Smooth muscle cell (in vitro differentiated cells): ENCODE results near the gene UTP20. TPM values are rescaled to one million over a fixed set of nuclear protein-coding genes. Genes with fewer than 3 reads are reported as not detected.
"Not testable (repeated sequence)": the region's sequence is repeated elsewhere in the genome, so short reads cannot be mapped to it uniquely, and the experiment has no call there.

Experiments used
- DNase-seq: peaks from one replicate; lab custom pipeline; 2025; ENCODE audit not compliant: unreplicated experiment; lab: John Stamatoyannopoulos, UW
- H2AFZ ChIP-seq: fragments of 200-600 bp; sonication (generic); 2 replicates; pipeline ENCODE4 v1.6.0; 2016; ENCODE audit warnings: antibody characterized with exemption, low read depth, mild to moderate bottlenecking
- H3F3A ChIP-seq: fragments of 200-600 bp; sonication (generic); 2 replicates; pipeline ENCODE4 v1.6.0; 2017; ENCODE audit warnings: antibody characterized with exemption, low read depth
- H3K27ac ChIP-seq: fragments of 200-600 bp; sonication (generic); 2 replicates; pipeline ENCODE4 v1.5.1; 2016; ENCODE audit warnings: low read depth, mild to moderate bottlenecking
- H3K27me3 ChIP-seq: fragments of 200-600 bp; sonication (generic); 2 replicates; pipeline ENCODE4 v1.6.1; 2016; ENCODE audit warnings: low read depth, mild to moderate bottlenecking
- H3K36me3 ChIP-seq: fragments of 200-600 bp; sonication (generic); 2 replicates; pipeline ENCODE4 v1.5.1; 2016; ENCODE audit warnings: low read depth
- H3K4me1 ChIP-seq: fragments of 200-600 bp; sonication (generic); 2 replicates; pipeline ENCODE4 v1.5.1; 2016; ENCODE audit warnings: low read depth
- H3K4me2 ChIP-seq: fragments of 200-600 bp; sonication (generic); 2 replicates; pipeline ENCODE4 v1.6.0; 2016; ENCODE audit warnings: mild to moderate bottlenecking
- H3K4me3 ChIP-seq: fragments of 200-600 bp; sonication (generic); 2 replicates; pipeline ENCODE4 v1.5.1; 2016; ENCODE audit warnings: mild to moderate bottlenecking
- H3K79me2 ChIP-seq: fragments of 200-600 bp; sonication (generic); 2 replicates; pipeline ENCODE4 v1.6.0; 2016; ENCODE audit warnings: low read depth, mild to moderate bottlenecking
- H3K9ac ChIP-seq: fragments of 200-600 bp; sonication (generic); 2 replicates; pipeline ENCODE4 v1.6.0; 2016; ENCODE audit warnings: low read depth
- H3K9me3 ChIP-seq: fragments of 200-600 bp; sonication (generic); replicated peaks from 2 replicates; pipeline ENCODE4 v1.5.1; 2016; ENCODE audit warnings: low read depth
- H4K20me1 ChIP-seq: fragments of 200-600 bp; sonication (generic); 2 replicates; pipeline ENCODE4 v1.6.0; 2016; ENCODE audit warnings: low read depth
- CTCF ChIP-seq: fragments of 200-600 bp; sonication (generic); IDR thresholded peaks from 2 replicates; pipeline ENCODE4 v1.5.1; 2017; ENCODE audit warnings: borderline replicate concordance, mild to moderate bottlenecking, antibody characterized with exemption; ENCODE audit not compliant: insufficient read depth, poor library complexity, severe bottlenecking
- WGBS: methylation state at CpG from one replicate; pipeline ENCODE4 v1.1.7; 2016; ENCODE audit warnings: low lambda C conversion rate; 5-methylcytosine and 5-hydroxymethylcytosine counted together
- polyA plus RNA-seq: library from polyadenylated mRNA; unstranded; fragments of >200 nt; fragmentation: Nextera tagmentation; extraction: Ambion mirVana; gene quantifications from 2 replicates; pipeline ENCODE4 v1.2.1, GENCODE V29; 2016
- total RNA-seq: library from RNA; depleted of rRNA; stranded (reverse); fragments of >200 nt; gene quantifications from 2 replicates; pipeline ENCODE4 v1.2.3, GENCODE V29; 2014

Gene UTP20
- total and polyA plus RNA-seq, 2 experiments from 2014 or later, result 1.7 to 11.9 TPM

GRCh38 chr12:101375573-101375972, 95.7 kb downstream of the UTP20 start:
- Histone ChIP-seq H3K36me3 (peaks cover 12% of the 10 kb centered on the region), H3K4me3 (no peak overlapping the region), H3K79me2 (no peaks in the 10 kb centered on the region), H3K27me3 (no peaks in the 10 kb centered on the region), H3K4me2 (no peak overlapping the region), H3K27ac (no peak overlapping the region), H3K9me3 (no peaks in the 10 kb centered on the region), H2AFZ (no peak overlapping the region), H3F3A (no peaks in the 10 kb centered on the region), H4K20me1 (no peaks in the 10 kb centered on the region), H3K9ac (no peak overlapping the region), H3K4me1 (no peaks in the 10 kb centered on the region)
- no peak for DNase-seq
- no peak for TF ChIP-seq CTCF
- WGBS, result 95% methylated on average over 5 of the region's 5 CpGs

GRCh38 chr12:101379149-101379548, 99.2 kb downstream of the UTP20 start:
- Histone ChIP-seq H3K4me2 (no peak overlapping the region), H3K36me3 (peaks cover 5% of the 10 kb centered on the region), H3K27ac (no peak overlapping the region), H3K4me1 (no peaks in the 10 kb centered on the region), H4K20me1 (no peaks in the 10 kb centered on the region), H3K27me3 (no peaks in the 10 kb centered on the region), H2AFZ (no peak overlapping the region), H3K9me3 (no peaks in the 10 kb centered on the region), H3K79me2 (no peaks in the 10 kb centered on the region), H3K4me3 (no peak overlapping the region), H3K9ac (no peak overlapping the region), H3F3A (no peaks in the 10 kb centered on the region)
- no peak for DNase-seq
- no peak for TF ChIP-seq CTCF

- not testable (repeated sequence) for H3K4me2 ChIP-seq, H3K27me3 ChIP-seq, H2AFZ ChIP-seq, H3K9ac ChIP-seq, H3F3A ChIP-seq, H3K4me1 ChIP-seq, H3K79me2 ChIP-seq, DNase-seq, H3K4me3 ChIP-seq, H3K27ac ChIP-seq, H3K9me3 ChIP-seq
- H4K20me1 ChIP-seq, result peaks cover 15% of the 10 kb centered on the region
- WGBS, result 79% methylated on average over 3 of the region's 3 CpGs
- H3K36me3 ChIP-seq, result peaks cover 48% of the 10 kb centered on the region
These were observed 111.3 kb downstream of the UTP20 start for GRCh38 chr12:101391181-101391580.

- peak overlapping the region; percentile 92 for H2AFZ ChIP-seq
- H3F3A ChIP-seq, result no peaks in the 10 kb centered on the region
- H3K4me1 ChIP-seq, result peaks cover 13% of the 10 kb centered on the region
- H3K36me3 ChIP-seq, result no peaks in the 10 kb centered on the region
- DNase-seq, result no peak
- peaks cover 51% of the 10 kb centered on the region for H3K79me2 ChIP-seq
- 2% methylated on average over 18 of the region's 18 CpGs for WGBS
- H3K9me3 ChIP-seq, result no peaks in the 10 kb centered on the region
- peak overlapping the region; percentile 85 for H3K4me2 ChIP-seq
- H4K20me1 ChIP-seq, result peaks cover 48% of the 10 kb centered on the region
- H3K9ac ChIP-seq, result peak overlapping the region; percentile 95
- peaks cover 9% of the 10 kb centered on the region for H3K27me3 ChIP-seq
- H3K27ac ChIP-seq, result peak overlapping the region; percentile 95
- peak overlapping the region; percentile 75 for H3K4me3 ChIP-seq
- TF ChIP-seq CTCF, result no peak
These were observed 127.1 kb downstream of the UTP20 start for GRCh38 chr12:101407049-101407435.
